HepG2 (cell line): ENCODE data around the gene MEAF6. TPM values are rescaled to one million over a fixed set of nuclear protein-coding genes. Genes with fewer than 3 reads are reported as not detected.

ENCODE experiments used
- ARHGAP35 ChIP-seq: sonication (generic); formaldehyde crosslinking; IDR thresholded peaks from 2 replicates; pipeline ENCODE4 v1.9.0; 2022; ENCODE audit warnings: mild to moderate bottlenecking, inconsistent platforms, moderate library complexity, missing genetic modification reagents, borderline replicate concordance
- CSRNP2 ChIP-seq: sonication (generic); formaldehyde crosslinking; conservative IDR thresholded peaks from 2 replicates; pipeline ENCODE4 v1.8.0; 2022; ENCODE audit warnings: low read depth, missing genetic modification reagents
- EP300 ChIP-seq, 3 experiments: sonication (generic) in 1 of 3; formaldehyde crosslinking in 1 of 3; IDR thresholded peaks; 2 replicates each; pipeline versions ENCODE4 v1.5.1 to v1.6.1; 2011 to 2020; ENCODE audit warnings: low read depth in 2 of 3, low read length in 2 of 3, borderline replicate concordance in 1 of 3, improper control_type of control experiment in 1 of 3, mild to moderate bottlenecking in 1 of 3, missing genetic modification reagents in 1 of 3, moderate library complexity in 1 of 3
- ESRRA ChIP-seq: sonication (generic); formaldehyde crosslinking; IDR thresholded peaks from 2 replicates; pipeline ENCODE4 v1.5.1; 2020; ENCODE audit warnings: mild to moderate bottlenecking, low read depth, missing genetic modification reagents
- FOXA1 ChIP-seq, 2 experiments: fragments of 450-650 bp in 1 of 2; sonication (generic) in 1 of 2; formaldehyde crosslinking in 1 of 2; IDR thresholded peaks; 2 replicates each; pipeline versions ENCODE4 v1.4.0 to v1.6.1; 2016 to 2020; ENCODE audit warnings: missing genetic modification reagents in 1 of 2
- HOXA3 ChIP-seq: sonication (generic); formaldehyde crosslinking; IDR thresholded peaks from 2 replicates; pipeline ENCODE4 v1.5.0; 2020; ENCODE audit warnings: missing genetic modification reagents
- HOXA9 ChIP-seq: sonication (generic); formaldehyde crosslinking; IDR thresholded peaks from 2 replicates; pipeline ENCODE4 v1.8.1; 2022; ENCODE audit warnings: missing genetic modification reagents, mild to moderate bottlenecking, moderate library complexity, borderline replicate concordance
- JUND ChIP-seq: sonication (generic); formaldehyde crosslinking; IDR thresholded peaks from 2 replicates; pipeline ENCODE4 v1.8.0; 2022; ENCODE audit warnings: mild to moderate bottlenecking, missing genetic modification reagents
- POLR2AphosphoS5 ChIP-seq: IDR thresholded peaks from 2 replicates; pipeline ENCODE4 v1.6.1; 2012; ENCODE audit warnings: low read depth, low read length
- TOPORS ChIP-seq: sonication (generic); formaldehyde crosslinking; IDR thresholded peaks from 2 replicates; pipeline ENCODE4 v1.8.0; 2023; ENCODE audit warnings: mild to moderate bottlenecking, missing genetic modification reagents
- WIZ ChIP-seq: sonication (generic); formaldehyde crosslinking; IDR thresholded peaks from 2 replicates; pipeline ENCODE4 v1.5.1; 2020; ENCODE audit warnings: mild to moderate bottlenecking, missing genetic modification reagents
- ZBTB33 ChIP-seq: sonication (generic); formaldehyde crosslinking; IDR thresholded peaks from 2 replicates; pipeline ENCODE4 v1.4.0; 2020; ENCODE audit warnings: missing genetic modification reagents
- ZFP62 ChIP-seq: sonication (generic); formaldehyde crosslinking; IDR thresholded peaks from 2 replicates; pipeline ENCODE4 v1.4.0; 2020; ENCODE audit warnings: missing genetic modification reagents
- ZMYM3 ChIP-seq: sonication (generic); formaldehyde crosslinking; IDR thresholded peaks from 2 replicates; pipeline ENCODE4 v1.5.1; 2020; ENCODE audit warnings: mild to moderate bottlenecking, missing genetic modification reagents
- ZNF138 ChIP-seq: sonication (generic); formaldehyde crosslinking; IDR thresholded peaks from 2 replicates; pipeline ENCODE4 v1.5.0; 2020; ENCODE audit warnings: mild to moderate bottlenecking, low read depth, missing genetic modification reagents
- ZNF451 ChIP-seq: sonication (generic); formaldehyde crosslinking; IDR thresholded peaks from 2 replicates; pipeline ENCODE4 v1.5.0; 2020; ENCODE audit warnings: mild to moderate bottlenecking, missing genetic modification reagents
- ZNF530 ChIP-seq: sonication (generic); formaldehyde crosslinking; IDR thresholded peaks from 2 replicates; pipeline ENCODE4 v1.5.0; 2020; ENCODE audit warnings: low read depth, mild to moderate bottlenecking, missing genetic modification reagents
- ZNF678 ChIP-seq: sonication (generic); formaldehyde crosslinking; IDR thresholded peaks from 2 replicates; pipeline ENCODE4 v1.4.0; 2020; ENCODE audit warnings: mild to moderate bottlenecking, missing genetic modification reagents
- ZNF780A ChIP-seq: sonication (generic); formaldehyde crosslinking; IDR thresholded peaks from 2 replicates; pipeline ENCODE4 v1.8.0; 2022; ENCODE audit warnings: mild to moderate bottlenecking, missing genetic modification reagents, moderate library complexity
- ZSCAN29 ChIP-seq: sonication (generic); formaldehyde crosslinking; conservative IDR thresholded peaks from 2 replicates; pipeline ENCODE4 v1.4.0; 2020; ENCODE audit warnings: mild to moderate bottlenecking, missing genetic modification reagents
- polyA plus RNA-seq, 8 experiments: library from polyadenylated mRNA; depleted of rRNA in 3 of 8; stranded (reverse) in 7 of 8; unstranded in 1 of 8; fragments of >200 nt; fragmentation: Illumina TruSeq in 4 of 8; extraction: Trizol in 4 of 8; gene quantifications; 2 replicates each; pipeline versions ENCODE4 v1.2.1 to v1.2.3, GENCODE V29; 2011 to 2016; ENCODE audit warnings: low read depth in 4 of 8, missing spikeins in 1 of 8, mixed read lengths in 1 of 8; ENCODE audit not compliant: insufficient read depth in 1 of 8
- total RNA-seq, 5 experiments: library from RNA; depleted of rRNA; stranded (reverse); fragments of >200 nt; fragmentation: Illumina TruSeq; extraction: Trizol; gene quantifications; 2 replicates each; pipeline ENCODE4 v1.2.3, GENCODE V29; 2016; ENCODE audit warnings: low read depth in 1 of 5
- TF ChIP-seq, protein P1 (sequence below): sonication (generic); formaldehyde crosslinking; IDR thresholded peaks from 2 replicates; pipeline ENCODE4 v1.4.0; 2020; ENCODE audit warnings: mild to moderate bottlenecking, missing genetic modification reagents
- TF ChIP-seq, protein P2 (sequence below): sonication (generic); formaldehyde crosslinking; IDR thresholded peaks from 2 replicates; pipeline ENCODE4 v1.4.0; 2020; ENCODE audit warnings: missing genetic modification reagents
- TF ChIP-seq, protein P3 (sequence below): sonication (generic); formaldehyde crosslinking; IDR thresholded peaks from 2 replicates; pipeline ENCODE4 v1.4.0; 2020; ENCODE audit warnings: missing genetic modification reagents

MEAF6 gene
- total and polyA plus RNA-seq, 2 of the 13 experiments (the other 11 are each of a cell fraction or from before 2014, with no cell fraction given): 29.5 to 45.6 TPM

- TF ChIP-seq CSRNP2 (CRISPR knock-in tag): no peak
- peak in 1 of 2 experiments; percentile 53; a peak in 2 of 4 replicates for TF ChIP-seq EP300 (IDR thresholded peaks at IDR 0.05; ENCODE audit: low read depth in 2 of 2, low read length in 2 of 2)
- TF ChIP-seq EP300 (CRISPR knock-in tag; IDR thresholded peaks at IDR 0.05; ENCODE audit: borderline replicate concordance): no peak
- no peak for TF ChIP-seq ZNF678
- TF ChIP-seq, protein P1, sequence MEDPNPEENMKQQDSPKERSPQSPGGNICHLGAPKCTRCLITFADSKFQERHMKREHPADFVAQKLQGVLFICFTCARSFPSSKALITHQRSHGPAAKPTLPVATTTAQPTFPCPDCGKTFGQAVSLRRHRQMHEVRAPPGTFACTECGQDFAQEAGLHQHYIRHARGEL (CRISPR knock-in tag): no peak
- TF ChIP-seq TOPORS (CRISPR knock-in tag): no peak
- TF ChIP-seq POLR2AphosphoS5: no peak
- no peak for TF ChIP-seq WIZ (CRISPR knock-in tag)
- TF ChIP-seq ESRRA (CRISPR knock-in tag): no peak
- no peak for TF ChIP-seq ZFP62 (CRISPR knock-in tag)
- 0 out of 2 replicates have a peak, but pooled peaks have one; percentile 46 for TF ChIP-seq ZMYM3 (CRISPR knock-in tag)
- no peak for TF ChIP-seq ZNF780A (CRISPR knock-in tag)
- no peak for TF ChIP-seq ZNF451 (CRISPR knock-in tag)
- TF ChIP-seq ZBTB33 (CRISPR knock-in tag): no peak
- no peak for TF ChIP-seq HOXA9
- no peak for TF ChIP-seq ARHGAP35 (CRISPR knock-in tag)
- no peak for TF ChIP-seq JUND (CRISPR knock-in tag)
- no peak for TF ChIP-seq FOXA1 (IDR thresholded peaks at IDR 0.05)
- peak; percentile 26; the same call in 1 of the 2 replicates for TF ChIP-seq FOXA1 (CRISPR knock-in tag; IDR thresholded peaks at IDR 0.05)
- TF ChIP-seq ZSCAN29 (CRISPR knock-in tag): no peak
- TF ChIP-seq, protein P2, sequence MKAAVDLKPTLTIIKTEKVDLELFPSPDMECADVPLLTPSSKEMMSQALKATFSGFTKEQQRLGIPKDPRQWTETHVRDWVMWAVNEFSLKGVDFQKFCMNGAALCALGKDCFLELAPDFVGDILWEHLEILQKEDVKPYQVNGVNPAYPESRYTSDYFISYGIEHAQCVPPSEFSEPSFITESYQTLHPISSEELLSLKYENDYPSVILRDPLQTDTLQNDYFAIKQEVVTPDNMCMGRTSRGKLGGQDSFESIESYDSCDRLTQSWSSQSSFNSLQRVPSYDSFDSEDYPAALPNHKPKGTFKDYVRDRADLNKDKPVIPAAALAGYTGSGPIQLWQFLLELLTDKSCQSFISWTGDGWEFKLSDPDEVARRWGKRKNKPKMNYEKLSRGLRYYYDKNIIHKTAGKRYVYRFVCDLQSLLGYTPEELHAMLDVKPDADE (CRISPR knock-in tag): no peak
- TF ChIP-seq HOXA3 (CRISPR knock-in tag): no peak
- TF ChIP-seq, protein P3, sequence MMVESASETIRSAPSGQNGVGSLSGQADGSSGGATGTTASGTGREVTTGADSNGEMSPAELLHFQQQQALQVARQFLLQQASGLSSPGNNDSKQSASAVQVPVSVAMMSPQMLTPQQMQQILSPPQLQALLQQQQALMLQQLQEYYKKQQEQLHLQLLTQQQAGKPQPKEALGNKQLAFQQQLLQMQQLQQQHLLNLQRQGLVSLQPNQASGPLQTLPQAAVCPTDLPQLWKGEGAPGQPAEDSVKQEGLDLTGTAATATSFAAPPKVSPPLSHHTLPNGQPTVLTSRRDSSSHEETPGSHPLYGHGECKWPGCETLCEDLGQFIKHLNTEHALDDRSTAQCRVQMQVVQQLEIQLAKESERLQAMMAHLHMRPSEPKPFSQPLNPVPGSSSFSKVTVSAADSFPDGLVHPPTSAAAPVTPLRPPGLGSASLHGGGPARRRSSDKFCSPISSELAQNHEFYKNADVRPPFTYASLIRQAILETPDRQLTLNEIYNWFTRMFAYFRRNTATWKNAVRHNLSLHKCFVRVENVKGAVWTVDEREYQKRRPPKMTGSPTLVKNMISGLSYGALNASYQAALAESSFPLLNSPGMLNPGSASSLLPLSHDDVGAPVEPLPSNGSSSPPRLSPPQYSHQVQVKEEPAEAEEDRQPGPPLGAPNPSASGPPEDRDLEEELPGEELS (CRISPR knock-in tag): peak; percentile 60
- no peak for TF ChIP-seq ZNF530 (CRISPR knock-in tag)
- no peak for TF ChIP-seq ZNF138
Measured at GRCh38 chr1:37461698-37462436, 52.7 kb downstream of the MEAF6 start (continued).
